Measurements from ENCODE around the gene MPP1.

Gene MPP1

DNA sequence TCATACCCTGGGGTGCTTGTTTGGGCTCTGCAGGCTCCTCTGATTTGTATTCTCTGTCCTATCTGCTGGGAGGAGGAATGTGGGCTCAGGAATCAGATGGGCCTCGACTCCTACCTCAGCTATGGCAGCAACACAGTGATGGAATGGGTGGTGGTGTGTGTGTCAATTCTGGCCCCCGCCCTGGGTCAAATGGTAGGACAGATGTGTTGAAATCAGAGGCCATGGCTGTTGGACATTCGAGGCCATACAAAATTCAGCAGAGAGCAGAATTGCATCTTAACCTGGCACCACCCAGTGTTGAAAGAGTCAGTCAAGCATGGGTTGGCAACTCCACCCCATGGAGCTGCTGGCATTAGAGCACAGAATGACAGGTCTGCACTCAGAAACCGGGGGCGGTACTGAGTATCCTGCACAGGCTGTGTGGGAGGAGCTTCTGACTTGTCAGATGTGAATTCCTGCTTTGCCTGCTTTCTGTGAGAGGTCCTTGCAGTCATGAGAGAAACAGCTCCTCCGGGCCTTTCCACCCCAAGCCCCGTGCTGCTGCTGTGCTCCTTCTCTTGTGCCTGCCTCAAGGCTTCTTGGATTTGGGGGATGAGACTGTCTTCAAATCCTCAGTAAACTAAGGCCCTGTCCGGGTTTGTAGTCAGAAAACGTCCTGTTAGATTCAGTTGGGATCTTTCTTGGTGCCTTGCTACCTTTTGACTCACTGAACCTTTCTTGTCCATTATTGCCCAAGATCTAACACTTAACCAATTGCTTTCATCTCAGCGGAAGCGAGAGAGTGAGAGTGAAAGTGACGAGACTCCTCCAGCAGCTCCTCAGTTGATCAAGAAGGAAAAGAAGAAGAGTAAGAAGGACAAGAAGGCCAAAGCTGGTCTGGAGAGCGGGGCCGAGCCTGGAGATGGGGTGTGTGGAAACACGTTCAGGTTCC is 29.6 kb downstream of the MPP1 start:
- DNase-seq (ENCODE audit: low spot score): peak; percentile 28

DNA sequence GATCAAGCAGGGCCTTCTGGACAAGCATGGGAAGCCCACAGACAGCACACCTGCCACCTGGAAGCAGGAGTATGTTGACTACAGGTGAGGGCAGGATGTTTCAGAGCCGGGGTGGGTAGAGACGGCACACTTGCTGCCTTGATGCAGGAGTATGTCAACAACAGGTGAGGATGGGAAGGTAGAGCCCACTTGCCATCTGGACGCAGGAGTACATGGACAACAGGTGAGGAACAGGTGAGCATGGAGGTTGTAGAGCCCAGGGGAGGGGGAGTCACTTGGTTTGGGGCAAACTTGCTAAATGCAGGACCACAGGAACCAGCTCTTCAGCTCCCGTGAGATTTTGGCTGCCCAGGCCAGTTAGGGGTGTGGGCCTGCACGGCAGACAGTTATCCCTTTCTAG is 30.7 kb downstream of the MPP1 start:
- DNase-seq (ENCODE audit: low spot score): no peak

GRCh38 chrX:154762537-154763296 is 42.6 kb downstream of the MPP1 start, which contains the start of gene DKC1:
DKC1 (plus strand) TSS chrX:154762864; CDS start chrX:154762966, 102 bp downstream.
- DNase-seq (ENCODE audit: low spot score): peak; percentile 90

- DNase-seq (ENCODE audit: low spot score): no peak
Observed at GRCh38 chrX:154761977-154762536, 43.2 kb downstream of the MPP1 start.

GRCh38 chrX:154758696-154759095 is 46.6 kb downstream of the MPP1 start:
- no peak for DNase-seq (ENCODE audit: low spot score)

DNA sequence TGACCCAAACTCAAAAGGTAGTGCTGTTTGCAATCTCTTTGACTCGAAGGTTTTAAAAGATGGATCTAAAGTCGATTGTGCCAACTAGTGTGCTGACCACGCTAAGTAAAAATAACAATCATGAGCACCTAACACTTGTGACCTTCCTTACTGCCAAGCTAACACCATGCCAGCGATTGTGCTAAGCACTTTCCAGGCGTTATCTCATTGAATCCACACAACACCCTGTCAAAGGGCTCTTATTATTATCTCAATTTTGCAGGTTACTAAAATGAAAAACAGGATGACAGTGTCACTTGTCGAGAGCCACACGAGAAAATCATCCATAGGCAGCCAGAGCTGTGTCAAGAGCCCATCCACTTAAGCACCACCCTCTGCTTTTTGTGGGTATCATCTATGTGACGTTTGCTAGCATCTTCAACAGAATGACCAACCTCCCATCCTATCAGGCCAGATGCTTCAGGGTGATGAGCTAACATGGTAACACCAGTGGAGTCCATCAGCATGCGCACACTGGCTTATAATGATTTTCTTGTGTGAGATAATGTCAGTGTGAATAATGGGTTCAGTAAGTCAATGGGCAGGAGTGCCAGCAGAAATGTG is 53.5 kb downstream of the MPP1 start:
- no peak for DNase-seq (ENCODE audit: low spot score)

GRCh38 chrX:154751203-154751668 is 54.0 kb downstream of the MPP1 start:
- DNase-seq (ENCODE audit: low spot score): no peak

- DNase-seq (ENCODE audit: low spot score): peak; percentile 28
Observed at GRCh38 chrX:154750301-154751202, 54.7 kb downstream of the MPP1 start, which contains the start of gene GAB3. GAB3 (minus strand) TSS chrX:154751077; CDS start chrX:154751025, 52 bp downstream.

- no peak for DNase-seq (ENCODE audit: low spot score)
Observed at GRCh38 chrX:154749856-154750255, 55.4 kb downstream of the MPP1 start.

DNA sequence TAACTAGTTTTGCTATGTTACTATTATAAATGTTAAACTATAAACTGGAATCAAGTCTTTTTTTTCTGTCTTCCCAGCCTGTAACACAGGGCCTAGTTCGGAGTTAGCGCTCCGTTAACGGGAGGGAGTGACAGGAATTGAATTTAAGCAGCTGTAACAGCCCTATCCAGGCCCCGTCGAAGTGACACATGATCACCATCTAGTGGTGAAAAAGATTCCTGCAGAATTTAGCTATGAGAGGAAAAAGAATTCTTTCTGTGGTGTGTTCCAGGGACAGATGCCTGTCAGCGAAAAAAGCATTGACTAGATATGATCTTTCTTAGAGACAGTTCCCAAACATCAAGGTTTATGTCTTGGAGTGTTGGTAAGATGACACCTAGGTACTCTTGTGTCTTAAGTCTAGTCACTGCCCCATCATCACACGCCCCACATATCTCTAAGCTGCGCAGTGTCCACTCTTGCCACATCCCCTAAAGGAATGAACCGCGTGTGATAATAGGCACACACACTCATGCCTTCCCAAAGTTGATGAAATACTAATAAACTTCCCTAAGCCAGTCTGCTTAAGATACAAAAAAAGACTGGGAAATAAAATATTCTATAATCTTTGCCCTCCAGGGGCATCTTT is 56.5 kb downstream of the MPP1 start:
- peak; percentile 50 for DNase-seq (ENCODE audit: low spot score)

DNA sequence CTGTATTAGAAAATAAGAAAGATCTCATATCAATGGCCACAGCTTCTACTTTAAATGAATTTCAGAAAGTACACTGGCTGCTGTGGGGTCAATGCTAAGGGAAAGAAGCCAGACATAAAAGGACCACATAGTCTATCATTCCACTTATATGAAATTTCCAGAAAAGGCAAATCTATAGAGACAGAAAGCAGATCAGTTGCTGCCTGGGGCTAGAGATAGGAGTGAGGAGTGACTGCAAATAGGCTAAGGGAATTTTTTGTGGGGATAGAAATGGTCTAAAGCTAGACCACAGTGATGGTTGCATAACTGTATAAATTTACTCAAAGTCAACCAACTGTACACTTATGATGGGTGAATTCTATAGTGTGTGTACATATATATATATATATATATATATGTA is 62.7 kb downstream of the MPP1 start:
- no peak for DNase-seq (ENCODE audit: low spot score)

DNA sequence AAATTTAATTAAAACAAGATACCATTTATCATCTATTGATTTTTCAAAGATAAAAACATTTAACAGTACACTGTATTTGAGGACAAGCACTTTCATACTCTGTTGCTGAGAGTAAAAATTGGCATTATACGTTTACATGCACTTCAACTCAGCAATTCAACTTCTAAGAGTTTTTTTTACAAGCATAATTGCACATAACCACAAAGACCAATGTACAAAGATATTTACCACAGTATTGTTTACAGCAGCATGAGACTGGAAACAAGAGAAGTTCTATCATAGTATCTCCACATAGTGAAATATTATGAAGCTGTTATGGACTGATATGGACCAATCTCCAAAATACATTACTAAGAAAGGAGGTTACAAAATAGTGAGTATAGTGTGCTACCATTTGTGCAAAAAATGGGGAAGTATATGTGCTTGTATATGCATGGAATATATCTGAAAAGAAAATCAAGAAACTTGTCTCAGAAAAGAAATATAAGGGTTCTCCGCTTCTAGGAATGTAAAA is 65.3 kb downstream of the MPP1 start:
- DNase-seq (ENCODE audit: low spot score): no peak

DNA sequence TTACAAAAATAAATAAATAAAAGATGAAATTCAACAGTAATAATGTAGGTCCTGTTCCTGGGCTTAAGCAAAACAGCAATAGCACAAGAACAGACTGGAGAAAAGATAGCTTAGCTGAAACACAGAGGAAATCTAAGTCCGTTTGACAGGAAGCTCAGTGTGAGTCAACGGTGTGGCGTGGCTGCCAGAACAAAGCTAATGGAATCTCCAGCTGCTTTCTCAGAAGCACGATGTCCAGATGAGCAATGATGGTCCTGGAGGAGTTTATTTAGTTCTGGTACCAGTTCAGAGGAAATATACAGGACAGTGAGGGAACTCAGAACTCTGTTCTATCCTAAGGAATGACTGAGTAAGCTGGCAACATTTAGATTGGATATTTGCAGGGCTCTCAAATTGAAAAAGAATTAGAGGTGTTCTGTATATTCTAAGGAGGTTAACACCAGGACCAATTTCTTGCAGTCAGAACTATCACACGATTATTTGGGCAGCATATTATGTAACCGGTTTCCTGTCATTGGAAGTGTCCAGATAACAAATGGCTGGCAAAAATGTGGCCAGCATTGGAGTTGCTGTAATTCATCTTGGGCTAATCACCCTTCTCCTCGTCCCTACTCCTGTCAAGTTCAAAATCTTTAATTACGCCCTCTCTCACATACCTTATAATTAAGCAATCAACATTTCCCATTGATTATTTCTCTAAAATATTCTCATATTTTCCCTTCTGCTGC is 67.1 kb downstream of the MPP1 start:
- no peak for DNase-seq (ENCODE audit: low spot score)

DNA sequence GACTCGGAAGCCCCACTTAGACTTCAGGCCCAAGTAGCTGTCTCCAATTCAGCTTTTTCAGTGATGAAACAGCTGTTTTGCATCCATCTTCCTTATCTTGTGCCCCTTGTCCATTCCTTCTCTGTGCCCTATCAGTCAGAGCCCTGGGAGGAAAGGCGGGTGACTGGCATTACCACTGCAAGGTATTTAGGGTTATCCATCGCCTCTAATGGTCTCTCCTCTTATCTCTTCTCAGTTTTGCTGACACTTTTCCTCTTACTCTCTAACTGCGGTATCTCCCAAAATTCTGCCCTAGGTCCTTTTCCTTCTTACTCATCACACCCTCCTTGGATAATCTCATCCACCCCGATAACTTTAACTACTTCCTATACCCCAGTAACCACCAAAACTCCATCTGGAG is 68.1 kb downstream of the MPP1 start:
- DNase-seq (ENCODE audit: low spot score): no peak

DNA sequence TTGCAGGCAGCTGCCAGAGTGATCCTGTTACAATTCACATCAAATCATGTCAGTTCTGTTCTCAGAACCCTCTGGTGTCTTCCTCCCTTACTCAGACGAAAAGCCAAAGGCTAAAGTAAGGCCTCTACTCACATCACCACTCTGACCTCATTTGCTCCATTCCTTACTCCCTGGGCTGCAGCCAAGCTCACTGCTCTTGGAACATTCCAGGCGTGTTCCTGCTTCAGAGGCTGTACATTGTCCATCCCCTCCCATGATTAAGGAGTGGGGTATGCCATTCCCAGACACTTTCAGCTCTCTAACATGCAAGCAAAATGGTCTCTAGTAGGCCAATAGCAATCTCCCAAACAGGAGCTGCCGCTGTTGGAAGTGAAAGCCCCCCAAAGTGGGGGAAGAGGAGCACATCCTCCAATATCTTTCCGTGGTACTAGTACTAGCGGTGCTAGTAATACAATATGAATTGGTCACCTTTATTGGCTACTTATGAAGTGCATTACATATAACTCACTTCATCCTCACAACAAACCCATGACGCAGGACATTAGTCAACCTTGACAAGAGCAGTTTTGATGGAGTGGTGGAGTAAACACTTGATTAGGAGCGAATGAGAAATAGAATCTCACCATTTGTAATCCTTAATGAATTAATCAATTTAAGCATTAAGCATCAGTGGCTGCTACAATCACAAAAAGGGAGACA is 69.4 kb downstream of the MPP1 start:
- no peak for DNase-seq (ENCODE audit: low spot score)

GRCh38 chrX:154734061-154734781 is 71.1 kb downstream of the MPP1 start:
- DNase-seq (ENCODE audit: low spot score): no peak

DNA sequence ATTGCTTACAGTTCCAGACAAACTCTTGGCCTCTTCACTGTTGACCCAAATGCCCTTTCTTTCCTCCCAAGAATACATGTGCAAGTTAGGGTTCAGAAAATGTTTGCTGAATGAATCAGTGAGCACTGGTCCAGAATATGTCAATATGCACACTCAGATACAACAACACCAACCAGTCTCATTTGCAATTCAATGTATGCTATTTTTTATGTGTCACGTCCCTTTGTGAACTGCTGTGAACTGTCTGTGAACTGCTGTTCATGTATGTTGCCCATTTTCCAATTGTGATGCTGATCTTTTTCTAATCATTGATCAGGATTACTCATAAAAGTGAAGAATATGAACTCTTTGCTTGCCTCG is 72.2 kb downstream of the MPP1 start:
- DNase-seq (ENCODE audit: low spot score): no peak

GRCh38 chrX:154732421-154733065 is 72.7 kb downstream of the MPP1 start:
- no peak for DNase-seq (ENCODE audit: low spot score)

All from iPS-NIHi11 (cell line).